ENCODE measurements around the gene ANO6.

Gene ANO6

DNA sequence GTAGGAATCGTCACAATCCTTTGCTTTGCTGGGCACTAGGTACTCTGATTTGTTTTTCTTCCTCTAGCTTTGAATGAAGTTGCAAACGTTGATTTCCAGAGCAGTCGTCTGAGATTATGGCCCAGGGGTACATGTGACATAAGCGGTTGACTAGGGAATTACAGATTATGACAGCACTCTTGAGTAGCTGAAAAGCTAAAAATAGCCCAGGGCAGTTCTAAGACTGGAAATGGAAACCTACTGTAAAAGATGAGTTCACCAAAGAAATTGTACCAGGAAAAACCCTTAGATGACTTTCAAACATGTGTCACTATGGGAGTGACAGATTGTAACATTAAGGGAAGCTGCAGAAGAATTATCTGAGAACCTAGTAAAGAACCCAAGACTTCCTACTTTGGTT lies 108.5 kb downstream of the ANO6 start:
- H3K36me3 ChIP-seq (ENCODE audit: control insufficient read depth in 4 of 4, insufficient read depth in 4 of 4, low read length in 3 of 4), result peaks cover 0 to 3% (median 2%) of the 10 kb centered on the region in 4 experiments
- H3K27ac ChIP-seq (ENCODE audit: insufficient read depth in 1 of 2, low read depth in 1 of 2, low read length in 2 of 2, poor library complexity in 1 of 2, severe bottlenecking in 2 of 2), result no peak overlapping the region
- ChIA-PET POLR2A (no interaction called here), CTCF (interaction anchor here (0.6 to 1.7 kb wide), 4 partner anchors 11 to 64 kb away, joined by 3 read pairs; no protein-coding TSS in a partner anchor)
- H3K4me3 ChIP-seq (ENCODE audit: control insufficient read depth in 1 of 7, extremely low read depth in 1 of 7, insufficient read depth in 4 of 7, low read depth in 2 of 7, low read length in 6 of 7), result no peak overlapping the region
- WGBS (ENCODE audit: insufficient coverage), result 73% methylated on average over 4 of the region's 4 CpGs
- no peaks in the 10 kb centered on the region for H3K27me3 ChIP-seq (replicated peaks in 2 of 5; ENCODE audit: control insufficient read depth in 4 of 5, insufficient read depth in 5 of 5, low read length in 4 of 5)
- peaks cover 0 to 4% (median 0%) of the 10 kb centered on the region in 5 experiments for H3K9me3 ChIP-seq (ENCODE audit: control extremely low read depth in 1 of 5, control insufficient read depth in 4 of 5, insufficient read depth in 2 of 5, low read depth in 1 of 5, low read length in 4 of 5)
- DNase-seq, result no peak
- no peaks in the 10 kb centered on the region for H3K4me1 ChIP-seq (ENCODE audit: control extremely low read depth in 1 of 4, control insufficient read depth in 4 of 4, insufficient read depth in 4 of 4, low read length in 3 of 4)

DNA sequence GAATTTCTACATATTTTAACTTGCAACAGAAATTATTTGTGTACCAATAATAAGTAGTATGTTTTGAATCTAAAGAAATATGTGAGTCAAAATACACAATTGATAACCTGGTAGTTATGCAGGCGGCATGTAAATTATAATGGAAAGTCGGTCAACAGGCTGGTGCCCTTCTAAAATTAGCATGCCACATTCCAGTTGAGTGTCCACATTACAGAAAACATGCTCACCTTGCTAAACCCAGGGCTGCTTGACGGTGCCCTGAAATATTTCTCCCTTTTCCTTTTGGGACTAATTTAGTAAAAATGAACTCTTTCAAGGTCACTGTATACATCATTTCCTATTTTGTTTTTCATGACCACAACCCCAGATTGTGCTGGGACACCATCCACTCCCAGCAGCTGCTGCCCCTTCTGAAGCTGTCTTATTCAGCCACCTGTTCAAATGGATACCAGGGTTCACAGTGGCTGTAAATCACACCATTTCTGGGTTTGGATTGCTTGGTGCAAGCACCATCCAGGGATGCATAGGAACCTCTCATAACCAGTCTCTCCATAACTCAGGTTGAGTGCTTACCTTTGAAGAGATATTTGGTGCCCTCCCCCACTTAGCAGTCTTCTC lies 110.6 kb downstream of the ANO6 start:
- Histone ChIP-seq H3K4me1 (ENCODE audit: control extremely low read depth in 1 of 4, control insufficient read depth in 4 of 4, insufficient read depth in 4 of 4, low read length in 3 of 4) (no peaks in the 10 kb centered on the region), H3K4me3 (ENCODE audit: control insufficient read depth in 1 of 7, extremely low read depth in 1 of 7, insufficient read depth in 4 of 7, low read depth in 2 of 7, low read length in 6 of 7) (no peak overlapping the region), H3K27me3 (replicated peaks in 2 of 5; ENCODE audit: control insufficient read depth in 4 of 5, insufficient read depth in 5 of 5, low read length in 4 of 5) (no peaks in the 10 kb centered on the region), H3K27ac (ENCODE audit: insufficient read depth in 1 of 2, low read depth in 1 of 2, low read length in 2 of 2, poor library complexity in 1 of 2, severe bottlenecking in 2 of 2) (no peak overlapping the region), H3K9me3 (ENCODE audit: control extremely low read depth in 1 of 5, control insufficient read depth in 4 of 5, insufficient read depth in 2 of 5, low read depth in 1 of 5, low read length in 4 of 5) (no peaks in the 10 kb centered on the region), H3K36me3 (ENCODE audit: control insufficient read depth in 4 of 4, insufficient read depth in 4 of 4, low read length in 3 of 4) (peaks cover 0 to 2% (median 1%) of the 10 kb centered on the region in 4 experiments)
- CTCF ChIA-PET, result no interaction called here
- POLR2A ChIA-PET, result no interaction called here
- 100% methylated on average over 3 of the region's 3 CpGs for WGBS (ENCODE audit: insufficient coverage)
- no peak for DNase-seq

DNA sequence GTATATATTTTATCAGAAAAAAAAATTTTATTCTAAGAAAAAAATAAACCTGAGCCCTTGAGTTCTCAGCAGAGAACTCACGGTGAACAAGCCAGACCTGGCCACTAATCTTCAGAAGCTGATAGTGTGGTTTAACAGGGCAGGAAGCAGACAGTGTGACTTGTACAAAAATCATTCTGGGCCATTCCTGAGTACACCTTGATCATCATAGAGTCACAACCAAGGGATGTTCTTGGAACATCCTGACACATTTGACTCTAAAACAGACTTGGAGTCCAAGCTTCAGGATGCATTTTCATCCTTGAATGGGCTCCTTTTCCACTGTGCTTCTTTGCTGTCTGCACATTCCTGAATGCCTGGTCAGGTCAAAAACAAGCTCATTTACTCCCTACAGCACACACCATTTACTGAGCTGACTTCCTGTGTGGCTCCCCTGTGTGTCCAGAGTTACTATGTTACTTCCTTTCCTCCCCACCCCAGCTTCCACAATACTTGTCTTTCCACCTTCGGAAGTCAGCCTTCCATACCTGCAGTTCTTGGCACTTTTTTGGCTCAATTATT lies 112.0 kb downstream of the ANO6 start:
- H3K27me3 ChIP-seq (replicated peaks in 2 of 5; ENCODE audit: control insufficient read depth in 4 of 5, insufficient read depth in 5 of 5, low read length in 4 of 5), result no peaks in the 10 kb centered on the region
- no peak overlapping the region for H3K4me3 ChIP-seq (ENCODE audit: control insufficient read depth in 1 of 7, extremely low read depth in 1 of 7, insufficient read depth in 4 of 7, low read depth in 2 of 7, low read length in 6 of 7)
- H3K9me3 ChIP-seq (ENCODE audit: control extremely low read depth in 1 of 5, control insufficient read depth in 4 of 5, insufficient read depth in 2 of 5, low read depth in 1 of 5, low read length in 4 of 5), result no peaks in the 10 kb centered on the region
- peaks cover 3 to 8% (median 4%) of the 10 kb centered on the region in 4 experiments for H3K36me3 ChIP-seq (ENCODE audit: control insufficient read depth in 4 of 4, insufficient read depth in 4 of 4, low read length in 3 of 4)
- no peaks in the 10 kb centered on the region for H3K4me1 ChIP-seq (ENCODE audit: control extremely low read depth in 1 of 4, control insufficient read depth in 4 of 4, insufficient read depth in 4 of 4, low read length in 3 of 4)
- 89% methylated on average over 1 of the region's 2 CpGs for WGBS (ENCODE audit: insufficient coverage)
- DNase-seq, result no peak
- POLR2A ChIA-PET, result no interaction called here
- H3K27ac ChIP-seq (ENCODE audit: insufficient read depth in 1 of 2, low read depth in 1 of 2, low read length in 2 of 2, poor library complexity in 1 of 2, severe bottlenecking in 2 of 2), result no peak overlapping the region
- CTCF ChIA-PET, result interaction anchor here (0.8 to 1.5 kb wide), 2 partner anchors 9 to 59 kb away, joined by 3 read pairs; no protein-coding TSS in a partner anchor

DNA sequence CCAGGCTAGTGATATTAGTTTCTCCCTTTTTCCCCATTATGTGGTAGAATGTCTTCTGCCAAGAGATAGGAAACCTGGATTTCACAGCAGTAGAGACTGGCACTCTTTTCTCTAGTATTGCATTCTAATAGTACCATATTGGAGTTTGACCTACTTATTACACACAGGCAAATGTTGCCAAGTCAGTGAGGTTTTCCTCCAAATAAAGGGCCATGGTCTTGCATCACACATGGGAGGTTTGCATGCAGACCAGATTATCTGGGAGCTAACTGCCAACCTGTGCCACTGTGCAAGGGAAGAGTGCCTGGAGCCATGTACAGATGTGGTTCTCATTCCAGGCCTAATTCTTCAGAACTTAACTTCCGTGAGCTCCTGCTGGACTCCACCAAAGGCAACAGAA lies 113.3 kb downstream of the ANO6 start:
- WGBS (ENCODE audit: insufficient coverage), result 100% methylated on average over 1 of the region's 1 CpG
- Histone ChIP-seq H3K4me1 (ENCODE audit: control extremely low read depth in 1 of 4, control insufficient read depth in 4 of 4, insufficient read depth in 4 of 4, low read length in 3 of 4) (no peaks in the 10 kb centered on the region), H3K27me3 (replicated peaks in 2 of 5; ENCODE audit: control insufficient read depth in 4 of 5, insufficient read depth in 5 of 5, low read length in 4 of 5) (no peaks in the 10 kb centered on the region), H3K27ac (ENCODE audit: insufficient read depth in 1 of 2, low read depth in 1 of 2, low read length in 2 of 2, poor library complexity in 1 of 2, severe bottlenecking in 2 of 2) (no peak overlapping the region), H3K9me3 (ENCODE audit: control extremely low read depth in 1 of 5, control insufficient read depth in 4 of 5, insufficient read depth in 2 of 5, low read depth in 1 of 5, low read length in 4 of 5) (no peaks in the 10 kb centered on the region), H3K36me3 (ENCODE audit: control insufficient read depth in 4 of 4, insufficient read depth in 4 of 4, low read length in 3 of 4) (peaks cover 3 to 8% (median 4%) of the 10 kb centered on the region in 4 experiments), H3K4me3 (ENCODE audit: control insufficient read depth in 1 of 7, extremely low read depth in 1 of 7, insufficient read depth in 4 of 7, low read depth in 2 of 7, low read length in 6 of 7) (no peak overlapping the region)
- ChIA-PET CTCF (no interaction called here), POLR2A (no interaction called here)
- DNase-seq, result no peak

DNA sequence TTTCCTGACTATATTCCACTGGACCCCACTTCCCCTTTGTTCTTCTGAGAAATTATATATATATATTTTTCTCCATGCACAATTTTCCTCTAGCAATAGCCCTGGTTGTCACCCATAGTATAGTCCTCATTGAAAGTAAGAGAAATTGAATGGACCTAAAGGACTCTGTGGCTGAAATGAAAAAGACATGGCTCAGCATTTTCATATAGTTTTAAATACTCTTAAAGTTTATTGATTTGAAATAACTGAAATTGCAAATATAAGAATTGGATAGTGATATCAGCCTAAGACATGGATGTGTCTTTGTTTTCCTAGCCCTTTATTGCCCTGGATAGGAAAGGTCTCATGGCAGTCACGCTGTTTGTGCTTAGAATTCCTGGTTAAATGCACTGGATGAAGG lies 113.8 kb downstream of the ANO6 start:
- no peaks in the 10 kb centered on the region for H3K4me1 ChIP-seq (ENCODE audit: control extremely low read depth in 1 of 4, control insufficient read depth in 4 of 4, insufficient read depth in 4 of 4, low read length in 3 of 4)
- DNase-seq, result no peak
- POLR2A ChIA-PET, result no interaction called here
- WGBS (ENCODE audit: insufficient coverage), result 100% methylated on average over 1 of the region's 1 CpG
- no peak overlapping the region for H3K27ac ChIP-seq (ENCODE audit: insufficient read depth in 1 of 2, low read depth in 1 of 2, low read length in 2 of 2, poor library complexity in 1 of 2, severe bottlenecking in 2 of 2)
- no peaks in the 10 kb centered on the region for H3K27me3 ChIP-seq (replicated peaks in 2 of 5; ENCODE audit: control insufficient read depth in 4 of 5, insufficient read depth in 5 of 5, low read length in 4 of 5)
- peaks cover 3 to 8% (median 4%) of the 10 kb centered on the region in 4 experiments for H3K36me3 ChIP-seq (ENCODE audit: control insufficient read depth in 4 of 4, insufficient read depth in 4 of 4, low read length in 3 of 4)
- H3K9me3 ChIP-seq (ENCODE audit: control extremely low read depth in 1 of 5, control insufficient read depth in 4 of 5, insufficient read depth in 2 of 5, low read depth in 1 of 5, low read length in 4 of 5), result no peaks in the 10 kb centered on the region
- CTCF ChIA-PET, result no interaction called here
- H3K4me3 ChIP-seq (ENCODE audit: control insufficient read depth in 1 of 7, extremely low read depth in 1 of 7, insufficient read depth in 4 of 7, low read depth in 2 of 7, low read length in 6 of 7), result no peak overlapping the region

DNA sequence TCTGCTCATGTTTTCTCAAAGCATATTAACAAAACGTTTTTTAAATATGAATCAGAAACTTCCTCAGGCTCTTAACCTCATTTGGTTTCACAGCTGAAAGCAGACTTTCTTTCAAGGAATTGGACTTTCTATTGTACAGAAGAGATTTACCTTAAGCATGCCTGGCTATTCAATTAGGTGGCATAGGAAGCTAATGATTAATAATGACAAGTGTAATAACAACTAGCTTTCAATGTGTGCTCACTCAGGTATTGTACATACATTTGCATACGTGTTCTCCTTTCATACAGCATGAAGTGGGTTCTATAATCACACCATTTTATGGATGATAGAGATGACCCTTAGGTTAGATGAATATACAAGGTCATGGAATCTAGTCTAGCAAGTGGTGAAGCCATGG lies 115.7 kb downstream of the ANO6 start:
- DNase-seq, result no peak
- no peak overlapping the region for H3K4me3 ChIP-seq (ENCODE audit: control insufficient read depth in 1 of 7, extremely low read depth in 1 of 7, insufficient read depth in 4 of 7, low read depth in 2 of 7, low read length in 6 of 7)
- ChIA-PET POLR2A (interaction anchor here (0.7 kb wide), 1 partner anchor 8 kb away, joined by 3 read pairs; no protein-coding TSS in a partner anchor), CTCF (no interaction called here)
- H3K36me3 ChIP-seq (ENCODE audit: control insufficient read depth in 4 of 4, insufficient read depth in 4 of 4, low read length in 3 of 4), result peaks cover 3 to 9% (median 4%) of the 10 kb centered on the region in 4 experiments
- no peaks in the 10 kb centered on the region for H3K4me1 ChIP-seq (ENCODE audit: control extremely low read depth in 1 of 4, control insufficient read depth in 4 of 4, insufficient read depth in 4 of 4, low read length in 3 of 4)
- 100% methylated on average over 1 of the region's 2 CpGs for WGBS (ENCODE audit: insufficient coverage)
- H3K27ac ChIP-seq (ENCODE audit: insufficient read depth in 1 of 2, low read depth in 1 of 2, low read length in 2 of 2, poor library complexity in 1 of 2, severe bottlenecking in 2 of 2), result no peak overlapping the region
- no peaks in the 10 kb centered on the region for H3K27me3 ChIP-seq (replicated peaks in 2 of 5; ENCODE audit: control insufficient read depth in 4 of 5, insufficient read depth in 5 of 5, low read length in 4 of 5)
- H3K9me3 ChIP-seq (ENCODE audit: control extremely low read depth in 1 of 5, control insufficient read depth in 4 of 5, insufficient read depth in 2 of 5, low read depth in 1 of 5, low read length in 4 of 5), result no peaks in the 10 kb centered on the region

DNA sequence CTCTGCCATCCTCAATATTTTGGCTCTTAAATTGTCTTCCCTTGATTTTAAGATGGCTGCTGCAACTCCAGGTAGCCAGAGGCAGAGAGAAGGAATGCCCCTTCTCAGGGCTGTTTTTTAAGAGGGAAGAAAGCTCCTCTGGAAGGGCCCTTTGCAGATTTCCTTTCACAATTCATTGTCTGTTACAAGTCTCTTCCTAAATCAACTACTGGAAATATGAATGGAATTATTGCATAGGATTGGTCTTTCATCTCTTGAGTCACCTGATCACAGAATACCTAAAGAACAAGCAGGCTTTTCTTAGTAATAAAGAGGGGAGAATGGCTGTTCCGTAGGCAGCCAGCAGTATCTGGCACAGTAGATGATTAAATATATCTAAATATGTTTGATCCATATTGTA lies 118.5 kb downstream of the ANO6 start:
- no peak overlapping the region for H3K27ac ChIP-seq (ENCODE audit: insufficient read depth in 1 of 2, low read depth in 1 of 2, low read length in 2 of 2, poor library complexity in 1 of 2, severe bottlenecking in 2 of 2)
- no peak for DNase-seq
- ChIA-PET CTCF (no interaction called here), POLR2A (no interaction called here)
- H3K4me3 ChIP-seq (ENCODE audit: control insufficient read depth in 1 of 7, extremely low read depth in 1 of 7, insufficient read depth in 4 of 7, low read depth in 2 of 7, low read length in 6 of 7), result no peak overlapping the region
- peaks cover 0 to 3% (median 0%) of the 10 kb centered on the region in 4 experiments for H3K4me1 ChIP-seq (ENCODE audit: control extremely low read depth in 1 of 4, control insufficient read depth in 4 of 4, insufficient read depth in 4 of 4, low read length in 3 of 4)
- H3K27me3 ChIP-seq (replicated peaks in 2 of 5; ENCODE audit: control insufficient read depth in 4 of 5, insufficient read depth in 5 of 5, low read length in 4 of 5), result no peaks in the 10 kb centered on the region
- no peaks in the 10 kb centered on the region for H3K9me3 ChIP-seq (ENCODE audit: control extremely low read depth in 1 of 5, control insufficient read depth in 4 of 5, insufficient read depth in 2 of 5, low read depth in 1 of 5, low read length in 4 of 5)
- WGBS (ENCODE audit: insufficient coverage), result no CpG with 5 or more reads among the region's 1 CpG
- H3K36me3 ChIP-seq (ENCODE audit: control insufficient read depth in 4 of 4, insufficient read depth in 4 of 4, low read length in 3 of 4), result peaks cover 3 to 9% (median 4%) of the 10 kb centered on the region in 4 experiments

All from common myeloid progenitor, CD34-positive (primary cell).